GM21447 (cell line): Measurements from ENCODE around the gene DMD.
A peak's percentile ranks its signal among the peaks of the same experiment; 100 is the strongest.

Experiments
- ATAC-seq: cut with Tn5 transposase; IDR thresholded peaks from one replicate; pipeline ENCODE4 v1.9.1; 2021; ENCODE audit not compliant: unreplicated experiment

DMD gene

GRCh38 chrX:31217084-31217483 is 1994.3 kb downstream of the DMD start:
- ATAC-seq: no peak

- ATAC-seq: no peak
These were observed 1996.0 kb downstream of the DMD start for GRCh38 chrX:31215277-31215815.

- no peak for ATAC-seq
These were observed 1997.4 kb downstream of the DMD start for GRCh38 chrX:31213941-31214340.

GRCh38 chrX:31212856-31213748 is 1998.2 kb downstream of the DMD start:
- no peak for ATAC-seq

- no peak for ATAC-seq
These were observed 2002.2 kb downstream of the DMD start for GRCh38 chrX:31209005-31209628.

GRCh38 chrX:31201503-31201902 is 2009.8 kb downstream of the DMD start:
- no peak for ATAC-seq

GRCh38 chrX:31200430-31200829 is 2010.9 kb downstream of the DMD start:
- ATAC-seq: no peak

- ATAC-seq: no peak
These were observed 2011.6 kb downstream of the DMD start for GRCh38 chrX:31199840-31200114.

- ATAC-seq: no peak
These were observed 2012.1 kb downstream of the DMD start for GRCh38 chrX:31199056-31199839.

- ATAC-seq: no peak
These were observed 2021.0 kb downstream of the DMD start for GRCh38 chrX:31190221-31190975.

- ATAC-seq: no peak
These were observed 2024.5 kb downstream of the DMD start for GRCh38 chrX:31186693-31187338.

- ATAC-seq: no peak
These were observed 2025.5 kb downstream of the DMD start for GRCh38 chrX:31185884-31186283.

GRCh38 chrX:31181377-31182000 is 2029.9 kb downstream of the DMD start:
- ATAC-seq: no peak

GRCh38 chrX:31179203-31179602 is 2032.1 kb downstream of the DMD start:
- no peak for ATAC-seq

GRCh38 chrX:31178769-31179125 is 2032.6 kb downstream of the DMD start:
- no peak for ATAC-seq

GRCh38 chrX:31178064-31178768 is 2033.1 kb downstream of the DMD start:
- peak; percentile 70 for ATAC-seq

GRCh38 chrX:31170792-31171191 is 2040.6 kb downstream of the DMD start:
- ATAC-seq: no peak

- ATAC-seq: peak; percentile 100
These were observed 2042.8 kb downstream of the DMD start for GRCh38 chrX:31168551-31168950.

- no peak for ATAC-seq
These were observed 2044.5 kb downstream of the DMD start for GRCh38 chrX:31166832-31167231.
